Measurements from ENCODE around the gene ATG16L1.

GRCh38 chr2:233235977-233236376 is 15.5 kb upstream of the ATG16L1 start:
- TF ChIP-seq POLR2AphosphoS5 (IDR thresholded peaks at IDR 0.05; ENCODE audit: borderline replicate concordance, low read depth, low read length): no peak
- TF ChIP-seq EZH2 (IDR thresholded peaks at IDR 0.05): no peak
- TF ChIP-seq FOXP2 (optimal IDR thresholded peaks at IDR 0.05; ENCODE audit: control extremely low read depth, extremely low read length, insufficient read depth): no peak

Data from SK-N-MC (cell line).